ENCODE results near the gene LTA.

- no peak for TF ChIP-seq CTCF (IDR thresholded peaks at IDR 0.05; ENCODE audit: insufficient read depth, low read length)
- TF ChIP-seq REST (IDR thresholded peaks at IDR 0.05; ENCODE audit: insufficient replicate concordance, low read depth): no peak
- no peak for TF ChIP-seq POLR2AphosphoS5 (IDR thresholded peaks at IDR 0.05; ENCODE audit: low read depth)
- TF ChIP-seq GABPA (IDR thresholded peaks at IDR 0.05; ENCODE audit: low read depth): no peak
Measured at GRCh38 chr6:31528307-31528777, 43.7 kb upstream of the LTA start.

Measured in HL-60 (cell line).